Testis (tissue), 3 donors: ENCODE results near the gene CDK16. TPM values are rescaled to one million over a fixed set of nuclear protein-coding genes. Genes with fewer than 3 reads are reported as not detected.

Experiments used
- DNase-seq: peaks from one replicate; pipeline ENCODE4 v3.0.0-alpha.2; 2019
- H3K27ac ChIP-seq, 2 donors: fragments of 200-600 bp; sonication (generic); one replicate each; pipeline ENCODE4 v1.5.1; 2019
- H3K27me3 ChIP-seq: fragments of 200-600 bp; sonication (generic); one replicate; pipeline ENCODE4 v1.5.1; 2019
- H3K36me3 ChIP-seq: fragments of 200-600 bp; sonication (generic); one replicate; pipeline ENCODE4 v1.5.1; 2017; ENCODE audit warnings: low read depth; ENCODE audit errors: missing control alignments
- H3K4me1 ChIP-seq: fragments of 200-600 bp; sonication (generic); one replicate; pipeline ENCODE4 v1.5.1; 2019
- H3K4me3 ChIP-seq, 2 donors: fragments of 200-600 bp; sonication (generic); one replicate each; pipeline ENCODE4 v1.5.1; 2017 to 2019
- H3K9me3 ChIP-seq: fragments of 200-600 bp; sonication (generic); one replicate; pipeline ENCODE4 v1.5.1; 2017
- POLR2A ChIP-seq: fragments of 450-650 bp; IDR thresholded peaks from one replicate; pipeline ENCODE4 v1.6.1; 2017; ENCODE audit warnings: antibody characterized with exemption, mild to moderate bottlenecking, moderate library complexity
- WGBS, 2 donors: methylation state at CpG; one replicate each; pipeline ENCODE4 v1.1.5; 2018; 5-methylcytosine and 5-hydroxymethylcytosine counted together
- intact Hi-C: fragments of 100-400 bp; cut with DNase I; formaldehyde crosslinking; loops from one replicate; pipeline ENCODE4 v1.15.1; 2023; ENCODE audit warnings: low total_unique reads
- polyA plus RNA-seq: library from polyadenylated mRNA; stranded (reverse); fragments of 350-450 nt; fragmentation: Illumina TruSeq; extraction: RNeasy Lipid Tissue Mini Kit (QIAGEN cat#74804); gene quantifications from one replicate; pipeline ENCODE4 v1.2.3, GENCODE V29; 2014; ENCODE audit warnings: low read depth, low replicate concordance; ENCODE audit not compliant: insufficient read depth
- total RNA-seq, 2 donors: library from RNA; depleted of rRNA; stranded (reverse); fragments of >200 nt; gene quantifications; one replicate each; pipeline ENCODE4 v1.2.3, GENCODE V29; 2016
- TF ChIP-seq, protein P1 (sequence below), 3 experiments: fragments of 450-650 bp in 2 of 3; fragments of 200-600 bp in 1 of 3; sonication (generic) in 1 of 3; IDR thresholded peaks; one replicate each; pipeline ENCODE4 v1.5.1; 2016 to 2019; ENCODE audit warnings: antibody characterized with exemption in 3 of 3, mild to moderate bottlenecking in 2 of 3, moderate library complexity in 1 of 3

The CDK16 gene
- total and polyA plus RNA-seq, 3 donors from 2014 or later, result 122 to 245 (median 195) TPM

DNA sequence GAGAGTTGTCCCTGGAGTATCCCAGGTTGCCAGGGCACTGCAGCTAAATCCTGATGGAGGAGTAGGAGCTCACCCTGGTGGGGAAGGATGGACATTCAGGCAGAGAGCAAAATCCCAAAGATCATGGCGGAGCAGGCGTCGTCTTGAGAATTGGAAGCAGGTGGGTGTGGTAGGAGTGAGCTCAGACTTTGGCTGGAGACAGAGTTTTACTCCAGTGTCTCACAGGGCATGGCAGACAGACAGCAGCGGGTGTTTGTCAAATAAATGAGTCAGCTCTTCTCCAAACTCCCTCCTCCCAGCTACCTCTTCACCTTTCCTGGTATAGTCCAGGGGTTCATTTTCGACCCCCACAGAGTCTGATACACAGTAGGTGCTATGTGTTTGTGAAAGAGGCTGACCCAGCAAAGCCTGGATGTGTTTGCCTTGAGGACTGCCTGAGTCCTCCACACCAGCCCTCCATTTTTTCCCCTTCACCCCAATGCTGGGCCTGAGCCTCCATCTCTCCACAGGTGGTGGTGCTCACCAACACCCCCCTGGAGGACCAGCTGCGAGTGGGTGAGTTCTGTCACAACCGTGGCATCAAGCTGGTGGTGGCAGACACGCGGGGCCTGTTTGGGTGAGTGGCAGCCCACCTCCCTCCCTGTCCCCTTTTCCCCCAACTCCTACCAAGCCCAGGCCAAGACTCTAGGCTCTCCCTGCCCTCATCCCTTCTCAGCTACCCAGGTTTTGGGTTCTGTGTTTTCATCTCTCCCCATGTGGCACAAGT, 17.9 kb upstream of the CDK16 start:
- H3K4me1 ChIP-seq, result no peaks in the 10 kb centered on the region
- TF ChIP-seq POLR2A, result no peak
- TF ChIP-seq, protein P1, sequence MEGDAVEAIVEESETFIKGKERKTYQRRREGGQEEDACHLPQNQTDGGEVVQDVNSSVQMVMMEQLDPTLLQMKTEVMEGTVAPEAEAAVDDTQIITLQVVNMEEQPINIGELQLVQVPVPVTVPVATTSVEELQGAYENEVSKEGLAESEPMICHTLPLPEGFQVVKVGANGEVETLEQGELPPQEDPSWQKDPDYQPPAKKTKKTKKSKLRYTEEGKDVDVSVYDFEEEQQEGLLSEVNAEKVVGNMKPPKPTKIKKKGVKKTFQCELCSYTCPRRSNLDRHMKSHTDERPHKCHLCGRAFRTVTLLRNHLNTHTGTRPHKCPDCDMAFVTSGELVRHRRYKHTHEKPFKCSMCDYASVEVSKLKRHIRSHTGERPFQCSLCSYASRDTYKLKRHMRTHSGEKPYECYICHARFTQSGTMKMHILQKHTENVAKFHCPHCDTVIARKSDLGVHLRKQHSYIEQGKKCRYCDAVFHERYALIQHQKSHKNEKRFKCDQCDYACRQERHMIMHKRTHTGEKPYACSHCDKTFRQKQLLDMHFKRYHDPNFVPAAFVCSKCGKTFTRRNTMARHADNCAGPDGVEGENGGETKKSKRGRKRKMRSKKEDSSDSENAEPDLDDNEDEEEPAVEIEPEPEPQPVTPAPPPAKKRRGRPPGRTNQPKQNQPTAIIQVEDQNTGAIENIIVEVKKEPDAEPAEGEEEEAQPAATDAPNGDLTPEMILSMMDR (IDR thresholded peaks at IDR 0.05), result peak in 1 of 3 experiments; percentile 18
- no peaks in the 10 kb centered on the region for H3K9me3 ChIP-seq
- no peak overlapping the region for H3K4me3 ChIP-seq
- H3K27me3 ChIP-seq, result no peaks in the 10 kb centered on the region
- intact Hi-C loops, result no loop called here
- no peak for DNase-seq
- H3K27ac ChIP-seq, result peak overlapping the region in 1 of 2 donors; percentile 39
- H3K36me3 ChIP-seq, result no peaks in the 10 kb centered on the region
- 59 to 83% methylated on average over 5 to 8 of the region's 9 CpGs for WGBS, 2 donors

DNA sequence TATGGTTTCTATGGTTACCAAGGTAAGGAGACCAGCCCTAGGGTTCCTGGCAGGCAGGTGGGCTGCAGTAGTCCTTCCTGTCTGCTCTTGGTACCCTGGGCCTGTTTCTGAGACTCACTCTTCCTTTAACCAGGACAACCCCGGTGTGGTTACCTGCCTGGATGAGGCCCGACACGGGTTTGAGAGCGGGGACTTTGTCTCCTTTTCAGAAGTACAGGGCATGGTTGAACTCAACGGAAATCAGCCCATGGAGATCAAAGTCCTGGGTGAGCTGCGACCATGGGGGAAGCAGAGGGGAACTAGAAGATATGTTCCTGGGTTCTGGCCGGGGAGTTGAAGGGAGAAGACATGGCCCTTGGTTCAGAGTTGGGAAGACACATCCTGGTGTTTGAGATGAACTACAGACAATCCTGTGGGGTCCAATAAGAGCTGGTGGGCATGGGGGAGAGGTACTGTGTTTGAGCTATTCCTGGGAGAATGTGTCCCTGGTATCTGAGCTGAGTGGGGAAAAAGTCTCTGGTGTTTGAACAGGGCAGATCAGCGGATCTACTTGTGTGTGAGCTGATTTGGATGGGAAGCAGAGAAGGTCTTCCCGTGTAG, 17.0 kb upstream of the CDK16 start:
- H3K27ac ChIP-seq, result no peak overlapping the region
- intact Hi-C loops, result no loop called here
- TF ChIP-seq POLR2A, result no peak
- TF ChIP-seq, protein P1 (IDR thresholded peaks at IDR 0.05), result no peak

DNA sequence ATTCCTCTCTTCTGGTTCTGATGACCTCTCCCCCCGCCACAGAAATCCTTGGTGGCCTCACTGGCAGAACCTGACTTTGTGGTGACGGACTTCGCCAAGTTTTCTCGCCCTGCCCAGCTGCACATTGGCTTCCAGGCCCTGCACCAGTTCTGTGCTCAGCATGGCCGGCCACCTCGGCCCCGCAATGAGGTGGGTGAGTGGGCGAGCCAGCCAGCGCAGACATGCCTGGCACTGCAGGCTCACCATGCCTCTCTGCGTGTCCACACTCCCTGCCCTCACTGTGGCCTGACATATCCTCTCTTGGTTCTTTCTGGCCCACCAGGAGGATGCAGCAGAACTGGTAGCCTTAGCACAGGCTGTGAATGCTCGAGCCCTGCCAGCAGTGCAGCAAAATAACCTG, 16.2 kb upstream of the CDK16 start:
- WGBS, 2 donors, result 87 to 93% methylated on average over 3 to 4 of the region's 11 CpGs
- intact Hi-C loops, result no loop called here
- no peak overlapping the region for H3K27ac ChIP-seq
- DNase-seq, result no peak
- no peaks in the 10 kb centered on the region for H3K27me3 ChIP-seq
- no peaks in the 10 kb centered on the region for H3K36me3 ChIP-seq
- no peak overlapping the region for H3K4me3 ChIP-seq
- H3K4me1 ChIP-seq, result no peaks in the 10 kb centered on the region
- TF ChIP-seq, protein P1 (IDR thresholded peaks at IDR 0.05), result no peak
- TF ChIP-seq POLR2A, result no peak
- no peaks in the 10 kb centered on the region for H3K9me3 ChIP-seq

More for the DNA sequence above, 17.0 kb upstream of the CDK16 start:
- Histone ChIP-seq H3K4me1 (no peaks in the 10 kb centered on the region), H3K36me3 (no peaks in the 10 kb centered on the region), H3K27me3 (no peaks in the 10 kb centered on the region), H3K4me3 (no peak overlapping the region), H3K9me3 (no peaks in the 10 kb centered on the region)
- no peak for DNase-seq
- WGBS, 2 donors, result 74 to 92% methylated on average over 6 to 8 of the region's 9 CpGs

DNA sequence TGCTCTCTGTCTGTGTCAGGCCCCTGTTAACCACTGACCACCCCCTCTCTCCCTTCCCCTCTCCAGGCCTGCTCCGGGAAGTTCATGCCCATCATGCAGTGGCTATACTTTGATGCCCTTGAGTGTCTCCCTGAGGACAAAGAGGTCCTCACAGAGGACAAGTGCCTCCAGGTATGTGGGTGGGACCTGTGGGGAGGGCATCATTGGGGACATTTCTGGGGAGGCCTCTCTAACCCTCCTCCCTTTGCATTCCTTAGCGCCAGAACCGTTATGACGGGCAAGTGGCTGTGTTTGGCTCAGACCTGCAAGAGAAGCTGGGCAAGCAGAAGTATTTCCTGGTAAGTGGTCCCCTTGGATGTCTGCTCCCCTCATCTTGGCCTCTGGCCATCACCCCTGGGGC, 15.6 kb upstream of the CDK16 start:
- no peak overlapping the region for H3K4me3 ChIP-seq
- H3K27ac ChIP-seq, result no peak overlapping the region
- TF ChIP-seq, protein P1 (IDR thresholded peaks at IDR 0.05), result no peak
- no peak for TF ChIP-seq POLR2A
- no peaks in the 10 kb centered on the region for H3K27me3 ChIP-seq
- H3K4me1 ChIP-seq, result no peaks in the 10 kb centered on the region
- no peak for DNase-seq
- WGBS, 2 donors, result 54% methylated on average over 4 of the region's 4 CpGs; no CpG with 5 or more reads in 1 of the 2 donors
- no peaks in the 10 kb centered on the region for H3K36me3 ChIP-seq
- no peaks in the 10 kb centered on the region for H3K9me3 ChIP-seq
- intact Hi-C loops, result no loop called here
